ENCODE results near the gene DMD.

- TF ChIP-seq CTCF (conservative IDR thresholded peaks at IDR 0.05) (no peak), EZH2 (IDR thresholded peaks at IDR 0.05; ENCODE audit: low read depth) (no peak)
These were observed 1939.5 kb downstream of the DMD start for GRCh38 chrX:31271615-31272471.
